GM15510 (cell line): ENCODE results near the gene HSD11B1.

ENCODE experiments used
- POLR2A ChIP-seq: IDR thresholded peaks from 3 replicates; pipeline ENCODE4 v1.6.1; 2011; ENCODE audit warnings: borderline replicate concordance; ENCODE audit not compliant: insufficient read length; ENCODE audit errors: extremely low read depth

The HSD11B1 gene

GRCh38 chr1:209770636-209771415, 66.2 kb downstream of the HSD11B1 start:
- TF ChIP-seq POLR2A: peak; percentile 28

- no peak for TF ChIP-seq POLR2A
These were observed 67.5 kb downstream of the HSD11B1 start for GRCh38 chr1:209772126-209772525.

- no peak for TF ChIP-seq POLR2A
These were observed 69.9 kb downstream of the HSD11B1 start for GRCh38 chr1:209774592-209774991.

DNA sequence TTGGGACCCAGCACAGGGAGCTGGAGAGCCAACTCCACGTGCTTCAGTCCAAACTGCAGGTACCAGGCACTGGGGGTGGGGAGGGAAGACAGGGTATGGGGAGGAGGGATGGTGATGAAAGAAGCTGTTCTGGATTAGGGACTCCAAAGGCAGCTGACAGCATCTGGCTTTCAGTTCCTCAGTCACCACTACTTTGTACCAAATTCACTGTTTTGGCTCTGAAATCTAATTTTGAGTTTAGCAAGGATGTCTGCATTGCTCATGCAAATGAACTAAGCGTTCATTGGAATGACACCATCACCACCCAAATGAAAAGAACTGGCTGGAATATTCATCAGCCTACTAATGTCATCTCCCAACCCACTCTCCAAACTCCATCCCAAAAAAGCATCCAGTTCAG, 71.0 kb downstream of the HSD11B1 start:
- no peak for TF ChIP-seq POLR2A

DNA sequence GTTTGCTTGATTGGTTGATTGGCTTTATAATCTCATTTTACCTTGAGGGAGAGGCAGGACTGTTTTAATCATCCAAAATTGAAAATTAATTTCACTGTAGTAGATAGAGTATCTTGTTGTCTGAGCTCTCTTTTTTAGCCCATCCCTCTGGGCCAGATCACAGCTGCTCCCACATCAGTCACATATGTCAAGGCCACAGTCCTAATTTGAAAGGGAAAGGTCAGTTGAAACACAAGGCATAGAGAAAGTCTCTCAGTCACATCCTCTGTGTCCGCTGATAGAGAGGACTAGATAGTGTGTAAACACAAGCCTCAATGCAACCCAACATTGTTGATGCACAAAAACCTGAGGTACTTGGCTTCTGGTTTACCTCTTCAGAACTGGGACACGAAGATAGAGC, 72.9 kb downstream of the HSD11B1 start:
- no peak for TF ChIP-seq POLR2A

DNA sequence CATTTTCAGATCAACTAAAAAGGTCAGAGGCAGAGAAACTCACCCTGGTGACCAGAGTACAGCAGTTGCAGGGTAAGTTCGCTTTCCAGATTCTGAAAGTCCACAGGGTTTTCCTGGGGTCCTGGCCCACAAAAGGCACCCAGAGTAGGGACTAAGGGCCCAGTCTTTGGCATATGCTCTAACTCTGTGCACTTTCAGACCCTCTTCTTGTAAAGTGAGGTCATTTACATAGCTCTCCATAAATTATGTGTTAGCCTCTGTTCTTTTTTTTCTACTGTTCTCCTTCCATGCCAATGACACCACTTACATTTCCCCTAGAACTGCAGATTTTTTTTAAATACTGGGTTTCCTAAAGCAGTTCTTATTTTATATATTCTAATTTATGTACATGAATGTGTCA, 73.5 kb downstream of the HSD11B1 start:
- no peak for TF ChIP-seq POLR2A

GRCh38 chr1:209780268-209780667, 75.6 kb downstream of the HSD11B1 start:
- TF ChIP-seq POLR2A: no peak

DNA sequence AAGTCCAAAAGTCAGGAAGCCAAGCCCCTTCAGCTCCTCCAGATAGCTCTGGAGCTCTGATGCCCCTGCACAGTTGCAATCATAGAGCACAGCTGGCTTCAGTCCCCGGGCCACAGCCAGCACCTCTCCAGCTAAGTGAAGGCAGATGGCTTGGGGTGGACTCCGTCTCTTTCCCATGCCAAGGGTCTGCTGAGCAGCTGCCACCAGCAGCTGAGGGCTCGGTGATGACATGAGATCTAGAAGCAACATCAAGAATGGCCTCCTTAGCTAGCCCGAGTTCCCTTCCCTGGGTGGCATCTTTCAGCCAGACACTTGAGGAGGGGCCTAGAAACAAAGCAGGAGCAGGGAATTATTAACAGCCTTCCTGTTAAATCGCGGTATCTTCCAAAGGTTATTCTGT, 78.7 kb downstream of the HSD11B1 start:
- TF ChIP-seq POLR2A: no peak
